Nephron (organoid): ENCODE results near the gene NEU2.
A peak's percentile ranks its signal among the peaks of the same experiment; 100 is the strongest.

ENCODE experiments used
- H3K27ac Mint-ChIP-seq, 3 experiments: 2 replicates each; pipeline ENCODE4 v1.8.0; 2020; ENCODE audit warnings: mixed read lengths in 3 of 3, mild to moderate bottlenecking in 2 of 3, moderate library complexity in 1 of 3
- H3K27me3 Mint-ChIP-seq: 2 replicates; pipeline ENCODE4 v1.8.0; 2021; ENCODE audit warnings: low read depth, mild to moderate bottlenecking, moderate library complexity, mixed read lengths
- H3K36me3 Mint-ChIP-seq: 2 replicates; pipeline ENCODE4 v1.8.0; 2020; ENCODE audit warnings: low read depth, mixed read lengths
- H3K4me1 Mint-ChIP-seq: 2 replicates; pipeline ENCODE4 v1.8.0; 2020; ENCODE audit warnings: mixed read lengths
- H3K4me3 Mint-ChIP-seq, 3 experiments: 2 replicates each; pipeline ENCODE4 v1.8.0; 2020; ENCODE audit warnings: mild to moderate bottlenecking in 3 of 3, mixed read lengths in 3 of 3, moderate library complexity in 2 of 3
- H3K9me3 Mint-ChIP-seq: 2 replicates; pipeline ENCODE4 v1.8.0; 2020; ENCODE audit warnings: mixed read lengths
- TF ChIP-seq, protein P1 (sequence below), 3 experiments: fragments of 200-600 bp; sonication (generic); IDR thresholded peaks; one replicate each; pipeline ENCODE4 v1.5.0; 2021; ENCODE audit warnings: antibody characterized with exemption in 3 of 3; ENCODE audit not compliant: unreplicated experiment in 3 of 3

The NEU2 gene

DNA sequence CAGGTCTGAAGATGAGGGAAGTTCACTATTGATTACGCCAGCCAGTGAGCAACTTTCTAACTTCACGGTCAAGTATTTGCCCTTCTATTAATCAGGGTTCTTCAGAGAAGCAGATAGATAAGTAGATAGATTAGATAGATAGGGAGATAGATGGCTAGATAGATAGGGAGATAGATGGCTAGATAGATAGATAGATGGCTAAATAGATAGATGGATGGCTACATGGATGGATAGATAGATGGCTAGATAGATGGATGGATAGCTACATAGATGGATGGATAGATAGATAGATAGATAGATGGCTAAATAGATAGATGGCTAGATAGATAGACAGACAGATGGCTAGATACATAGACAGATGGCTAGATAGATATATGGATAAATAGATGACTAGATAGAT is 22.9 kb downstream of the NEU2 start:
- no peaks in the 10 kb centered on the region for H3K36me3 Mint-ChIP-seq
- TF ChIP-seq, protein P1, sequence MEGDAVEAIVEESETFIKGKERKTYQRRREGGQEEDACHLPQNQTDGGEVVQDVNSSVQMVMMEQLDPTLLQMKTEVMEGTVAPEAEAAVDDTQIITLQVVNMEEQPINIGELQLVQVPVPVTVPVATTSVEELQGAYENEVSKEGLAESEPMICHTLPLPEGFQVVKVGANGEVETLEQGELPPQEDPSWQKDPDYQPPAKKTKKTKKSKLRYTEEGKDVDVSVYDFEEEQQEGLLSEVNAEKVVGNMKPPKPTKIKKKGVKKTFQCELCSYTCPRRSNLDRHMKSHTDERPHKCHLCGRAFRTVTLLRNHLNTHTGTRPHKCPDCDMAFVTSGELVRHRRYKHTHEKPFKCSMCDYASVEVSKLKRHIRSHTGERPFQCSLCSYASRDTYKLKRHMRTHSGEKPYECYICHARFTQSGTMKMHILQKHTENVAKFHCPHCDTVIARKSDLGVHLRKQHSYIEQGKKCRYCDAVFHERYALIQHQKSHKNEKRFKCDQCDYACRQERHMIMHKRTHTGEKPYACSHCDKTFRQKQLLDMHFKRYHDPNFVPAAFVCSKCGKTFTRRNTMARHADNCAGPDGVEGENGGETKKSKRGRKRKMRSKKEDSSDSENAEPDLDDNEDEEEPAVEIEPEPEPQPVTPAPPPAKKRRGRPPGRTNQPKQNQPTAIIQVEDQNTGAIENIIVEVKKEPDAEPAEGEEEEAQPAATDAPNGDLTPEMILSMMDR (IDR thresholded peaks at IDR 0.05; ENCODE audit: unreplicated experiment in 3 of 3): no peak

DNA sequence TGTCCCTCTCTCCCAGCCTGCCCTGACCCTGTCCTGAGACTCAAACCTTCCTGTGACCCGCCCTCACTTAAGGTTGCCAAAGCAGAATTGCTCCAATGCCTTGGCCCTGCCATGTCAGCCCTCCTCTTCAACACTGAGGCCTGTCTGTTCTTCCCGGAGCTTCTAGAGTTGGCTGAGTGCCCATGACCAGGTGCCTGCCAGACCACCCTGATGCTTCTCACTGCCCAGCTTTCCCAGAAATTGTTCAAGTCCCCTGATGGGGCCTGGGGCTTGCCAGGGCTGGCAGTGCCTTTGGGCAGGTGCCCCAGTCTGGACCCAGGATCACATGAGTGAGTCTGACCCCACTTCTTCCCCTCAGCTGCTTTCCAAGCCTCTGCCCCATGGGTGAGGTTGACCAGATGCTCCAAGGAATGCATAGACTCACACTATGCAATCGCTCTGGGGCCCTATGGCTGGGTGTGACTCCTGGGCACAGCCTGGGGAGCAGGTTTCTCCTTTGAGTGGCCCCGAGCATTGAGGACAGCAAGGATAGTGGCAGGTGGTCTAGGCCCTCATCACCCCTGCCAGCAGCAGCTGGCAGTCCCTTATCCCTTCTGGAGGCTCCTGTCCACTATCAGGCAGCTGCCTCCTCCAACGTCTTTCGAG is 24.6 kb downstream of the NEU2 start:
- Mint-ChIP-seq H3K27ac (no peak overlapping the region), H3K36me3 (no peaks in the 10 kb centered on the region), H3K27me3 (peaks cover 17% of the 10 kb centered on the region), H3K9me3 (no peaks in the 10 kb centered on the region), H3K4me1 (no peaks in the 10 kb centered on the region), H3K4me3 (no peak overlapping the region)
- TF ChIP-seq, protein P1 (IDR thresholded peaks at IDR 0.05; ENCODE audit: unreplicated experiment in 3 of 3): no peak

More for the DNA sequence above, 22.9 kb downstream of the NEU2 start:
- Mint-ChIP-seq H3K4me1 (peaks cover 5% of the 10 kb centered on the region), H3K4me3 (no peak overlapping the region), H3K27ac (no peak overlapping the region), H3K27me3 (peaks cover 31% of the 10 kb centered on the region), H3K9me3 (no peaks in the 10 kb centered on the region)

DNA sequence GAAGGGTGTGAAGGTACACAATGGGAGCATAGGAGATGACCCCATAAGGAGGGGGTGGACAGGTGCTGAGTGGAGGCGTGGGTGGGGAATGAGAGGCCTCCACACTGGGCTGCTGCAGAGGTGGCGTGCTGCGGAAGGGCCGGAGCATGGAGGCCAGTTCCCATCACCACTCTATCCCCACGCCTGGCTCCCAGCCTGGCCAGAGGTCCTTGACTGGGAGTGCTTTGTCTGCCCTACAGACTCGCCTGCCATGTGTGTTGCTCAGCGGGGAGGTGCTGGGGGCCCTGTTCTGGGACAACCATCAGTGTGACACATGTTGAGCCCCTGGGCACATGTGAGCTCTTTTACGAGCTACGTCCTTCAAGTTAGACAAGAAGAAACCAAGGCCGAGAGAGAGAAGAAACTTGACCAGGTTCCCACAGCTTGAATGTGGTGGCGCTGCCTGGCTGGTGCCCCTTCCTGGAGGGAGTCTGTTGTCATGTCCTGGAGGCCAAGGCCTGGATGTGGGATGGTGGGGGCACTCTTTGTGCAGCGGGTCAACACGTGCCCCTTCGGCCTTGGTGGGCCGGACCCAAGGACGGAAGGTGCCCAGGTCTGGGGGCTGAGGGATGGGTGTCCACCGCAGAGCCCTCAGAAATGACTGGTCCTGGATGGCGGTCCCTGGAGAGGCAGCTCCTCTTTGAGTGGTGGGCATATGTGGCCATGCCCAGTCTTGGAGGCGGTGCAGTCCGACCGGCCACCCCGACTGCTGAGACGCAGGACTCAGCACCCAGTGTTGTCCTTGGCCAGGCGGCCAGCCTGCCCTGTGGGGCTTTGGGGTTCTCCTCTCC is 26.5 kb downstream of the NEU2 start:
- Mint-ChIP-seq H3K27ac (no peak overlapping the region), H3K27me3 (peaks cover 12% of the 10 kb centered on the region), H3K4me1 (no peaks in the 10 kb centered on the region), H3K4me3 (no peak overlapping the region), H3K36me3 (no peaks in the 10 kb centered on the region), H3K9me3 (no peaks in the 10 kb centered on the region)
- TF ChIP-seq, protein P1 (IDR thresholded peaks at IDR 0.05; ENCODE audit: unreplicated experiment in 3 of 3): no peak

DNA sequence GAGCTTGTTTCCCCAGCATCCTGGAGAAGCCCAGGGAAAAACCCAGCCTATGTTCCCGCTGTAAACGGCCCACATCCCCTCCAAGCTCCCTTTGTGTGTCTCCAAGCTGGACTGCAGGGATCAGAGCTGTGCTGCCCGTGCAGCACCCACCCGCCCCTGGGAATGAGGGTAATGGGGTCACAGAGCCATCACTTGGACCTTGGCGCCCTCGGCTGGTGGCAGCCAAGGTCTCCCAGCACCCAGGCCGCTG is 27.0 kb downstream of the NEU2 start:
- Mint-ChIP-seq H3K4me3 (no peak overlapping the region), H3K9me3 (no peaks in the 10 kb centered on the region), H3K4me1 (no peaks in the 10 kb centered on the region), H3K36me3 (no peaks in the 10 kb centered on the region), H3K27me3 (peaks cover 8% of the 10 kb centered on the region), H3K27ac (no peak overlapping the region)
- TF ChIP-seq, protein P1 (IDR thresholded peaks at IDR 0.05; ENCODE audit: unreplicated experiment in 3 of 3): no peak

GRCh38 chr2:233059797-233060500 is 27.5 kb downstream of the NEU2 start, which contains the start of gene INPP5D:
TSS of gene INPP5D (plus strand) at chr2:233060342. CDS start at chr2:233060479, 137 bp downstream.
- H3K4me1 Mint-ChIP-seq: no peaks in the 10 kb centered on the region

More at GRCh38 chr2:233059797-233060500, 27.5 kb downstream of the NEU2 start, which contains the start of gene INPP5D:
- Mint-ChIP-seq H3K27ac (peak within 1 kb of the TSS in 1 of 3 experiments; percentile 41), H3K36me3 (no peaks in the 10 kb centered on the region), H3K27me3 (peaks cover 5% of the 10 kb centered on the region), H3K9me3 (no peaks in the 10 kb centered on the region), H3K4me3 (peak within 1 kb of the TSS in 1 of 3 experiments; percentile 27)
- TF ChIP-seq, protein P1 (IDR thresholded peaks at IDR 0.05; ENCODE audit: unreplicated experiment in 3 of 3): no peak
